Body of pancreas (tissue), 4 donors: ENCODE data around the gene MRTFA. TPM values are rescaled to one million over a fixed set of nuclear protein-coding genes. Genes with fewer than 3 reads are reported as not detected.
A peak's percentile ranks its signal among the peaks of the same experiment; 100 is the strongest.

Experiments used
- ATAC-seq: fragments of 150-250 bp; one replicate; pipeline ENCODE4 v1.9.1; 2016
- DNase-seq, 4 donors: peaks; one replicate each; pipeline ENCODE4 v3.0.0-alpha.2; 2019
- H3K27ac ChIP-seq, 4 donors: fragments of 200-600 bp; sonication (generic); 1 replicate in 3 of 4; 2 replicates in 1 of 4; pipeline versions ENCODE4 v1.5.1 to v1.6.1; 2016 to 2019; ENCODE audit warnings: mild to moderate bottlenecking in 1 of 4, mixed read lengths in 1 of 4, moderate library complexity in 1 of 4
- H3K27me3 ChIP-seq, 2 donors: fragments of 200-600 bp; sonication (generic); one replicate each; pipeline ENCODE4 v1.6.0; 2016; ENCODE audit warnings: mild to moderate bottlenecking in 1 of 2
- H3K36me3 ChIP-seq, 2 donors: fragments of 200-600 bp; sonication (generic); replicated peaks in 1 of 2; 2 replicates each; pipeline ENCODE4 v1.5.1; 2016; ENCODE audit warnings: low read depth in 2 of 2; ENCODE audit not compliant: insufficient read depth in 1 of 2
- H3K4me1 ChIP-seq: fragments of 200-600 bp; sonication (generic); one replicate; pipeline ENCODE4 v1.6.0; 2016
- H3K4me3 ChIP-seq, 2 donors: fragments of 200-600 bp; sonication (generic); 1 replicate in 1 of 2; 2 replicates in 1 of 2; pipeline ENCODE4 v1.5.1; 2016 to 2019
- H3K9me3 ChIP-seq, 3 donors: fragments of 200-600 bp; sonication (generic); 1 replicate in 2 of 3; 2 replicates in 1 of 3; pipeline ENCODE4 v1.5.1; 2016
- POLR2A ChIP-seq, 3 donors: fragments of 450-650 bp; IDR thresholded peaks; one replicate each; pipeline ENCODE4 v1.6.1; 2016; ENCODE audit warnings: antibody characterized with exemption in 3 of 3, mild to moderate bottlenecking in 2 of 3
- WGBS, 2 donors: methylation state at CpG; one replicate each; pipeline ENCODE4 v1.1.5; 2017; 5-methylcytosine and 5-hydroxymethylcytosine counted together
- intact Hi-C: fragments of 100-400 bp; cut with DNase I; formaldehyde crosslinking; loops from one replicate; pipeline ENCODE4 v1.15.1; 2023
- total RNA-seq, 2 donors: library from RNA; depleted of rRNA; stranded (reverse); fragments of >200 nt; gene quantifications; one replicate each; pipeline ENCODE4 v1.1.0, GENCODE V29; 2016
- TF ChIP-seq, protein P1 (sequence below), 7 experiments: fragments of 450-650 bp in 4 of 7; fragments of 200-600 bp in 3 of 7; sonication (generic) in 3 of 7; IDR thresholded peaks; one replicate each; pipeline ENCODE4 v1.5.1; 2016 to 2019; ENCODE audit warnings: antibody characterized with exemption in 7 of 7

MRTFA gene
- total RNA-seq, 2 donors from 2014 or later = 47.0 to 71.5 TPM

DNA sequence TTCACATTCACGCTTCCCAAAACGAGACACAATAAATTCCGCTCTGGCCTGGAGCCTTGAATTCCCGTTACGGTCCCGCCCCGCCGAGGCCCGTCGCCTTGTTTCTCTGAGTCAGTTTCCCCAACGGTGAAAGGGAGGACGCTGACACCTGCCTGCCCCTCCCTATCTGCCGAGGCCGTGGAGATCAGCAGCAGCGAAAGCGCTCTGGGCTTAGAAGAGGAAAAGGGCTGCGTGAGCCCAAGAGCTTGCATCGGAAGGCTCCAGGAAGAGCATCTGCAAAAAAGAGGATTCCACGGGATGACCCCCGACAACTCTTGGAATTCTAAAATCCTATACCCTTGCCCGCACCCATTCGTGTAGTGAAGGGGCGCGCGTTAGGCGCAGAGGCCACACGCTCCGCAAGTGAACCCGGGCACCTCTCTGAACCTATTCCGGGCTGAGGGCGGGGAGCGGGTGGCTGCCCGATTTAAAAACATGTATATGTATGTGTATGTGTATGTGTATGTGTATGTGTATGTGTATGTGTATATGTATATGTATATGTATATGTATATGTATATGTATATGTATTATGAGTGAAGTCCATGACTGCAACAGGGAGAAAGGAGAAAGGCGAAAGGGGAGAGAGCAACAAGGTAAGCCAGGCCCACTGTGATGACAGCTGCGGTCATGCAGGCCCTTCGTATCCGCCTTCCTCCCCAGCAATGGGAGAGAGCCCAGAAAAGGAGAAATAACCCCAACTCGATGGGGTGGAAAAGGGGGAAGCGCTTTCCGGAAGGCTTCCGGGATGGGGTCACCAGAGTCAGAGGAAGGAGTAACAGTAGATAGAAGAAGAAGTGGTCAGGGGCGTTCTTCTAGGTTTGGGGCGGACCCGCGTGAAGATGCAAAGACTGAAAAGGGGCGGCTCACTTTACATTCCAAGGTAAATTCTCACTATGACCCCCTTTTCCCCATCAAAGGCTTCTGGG lies 948 bp upstream of the MRTFA start:
- peak in 2 of 4 donors; percentile 16 to 56 for DNase-seq

DNA sequence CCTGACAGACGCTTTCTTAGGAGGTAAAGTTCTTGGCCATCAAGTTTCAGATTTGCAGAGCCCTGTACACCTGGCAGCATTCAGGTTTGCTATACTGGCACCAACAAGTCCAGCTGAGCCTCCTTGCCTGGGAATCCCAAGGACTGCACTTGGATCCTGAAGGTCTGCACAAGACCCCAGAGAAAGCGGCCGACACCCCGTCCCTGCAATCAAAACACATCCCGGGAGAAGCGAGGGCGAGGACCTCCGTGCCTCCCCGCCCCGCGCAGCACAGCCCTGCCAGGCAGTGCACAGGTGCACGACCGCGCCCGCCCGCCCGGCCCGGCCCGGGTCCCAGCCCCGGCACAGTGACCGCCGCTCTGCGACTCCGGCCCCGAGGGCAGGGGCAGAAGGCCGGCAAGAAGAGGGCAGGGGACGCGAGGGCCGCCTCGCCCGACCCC lies 559 bp downstream of the MRTFA start:
- WGBS, 2 donors = 0 to 1% methylated on average over 1 to 21 of the region's 31 CpGs
- ATAC-seq (peak; percentile 12), DNase-seq (peak in 1 of 4 donors; percentile 13)
- Histone ChIP-seq H3K36me3 (no peaks in the 10 kb centered on the region), H3K27me3 (no peaks in the 10 kb centered on the region), H3K4me3 (peak overlapping the region; percentile 97 to 99), H3K4me1 (peaks cover 28% of the 10 kb centered on the region), H3K27ac (peak overlapping the region; percentile 85 to 95 (median 88)), H3K9me3 (no peaks in the 10 kb centered on the region)
- TF ChIP-seq, protein P1, sequence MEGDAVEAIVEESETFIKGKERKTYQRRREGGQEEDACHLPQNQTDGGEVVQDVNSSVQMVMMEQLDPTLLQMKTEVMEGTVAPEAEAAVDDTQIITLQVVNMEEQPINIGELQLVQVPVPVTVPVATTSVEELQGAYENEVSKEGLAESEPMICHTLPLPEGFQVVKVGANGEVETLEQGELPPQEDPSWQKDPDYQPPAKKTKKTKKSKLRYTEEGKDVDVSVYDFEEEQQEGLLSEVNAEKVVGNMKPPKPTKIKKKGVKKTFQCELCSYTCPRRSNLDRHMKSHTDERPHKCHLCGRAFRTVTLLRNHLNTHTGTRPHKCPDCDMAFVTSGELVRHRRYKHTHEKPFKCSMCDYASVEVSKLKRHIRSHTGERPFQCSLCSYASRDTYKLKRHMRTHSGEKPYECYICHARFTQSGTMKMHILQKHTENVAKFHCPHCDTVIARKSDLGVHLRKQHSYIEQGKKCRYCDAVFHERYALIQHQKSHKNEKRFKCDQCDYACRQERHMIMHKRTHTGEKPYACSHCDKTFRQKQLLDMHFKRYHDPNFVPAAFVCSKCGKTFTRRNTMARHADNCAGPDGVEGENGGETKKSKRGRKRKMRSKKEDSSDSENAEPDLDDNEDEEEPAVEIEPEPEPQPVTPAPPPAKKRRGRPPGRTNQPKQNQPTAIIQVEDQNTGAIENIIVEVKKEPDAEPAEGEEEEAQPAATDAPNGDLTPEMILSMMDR (IDR thresholded peaks at IDR 0.05) = no peak
- no peak for TF ChIP-seq POLR2A (IDR thresholded peaks at IDR 0.05)
- intact Hi-C loops = no loop called here

More for the DNA sequence above, 948 bp upstream of the MRTFA start:
- no peaks in the 10 kb centered on the region for H3K36me3 ChIP-seq
- peak overlapping the region; percentile 85 to 95 (median 90) for H3K27ac ChIP-seq
- WGBS, 2 donors = 20 to 29% methylated on average over 39 to 46 of the region's 46 CpGs
- H3K4me3 ChIP-seq = peak overlapping the region; percentile 30 to 97
- TF ChIP-seq, protein P1 (IDR thresholded peaks at IDR 0.05) = no peak
- TF ChIP-seq POLR2A (IDR thresholded peaks at IDR 0.05) = no peak
- H3K4me1 ChIP-seq = peaks cover 28% of the 10 kb centered on the region
- H3K9me3 ChIP-seq = no peaks in the 10 kb centered on the region
- H3K27me3 ChIP-seq = no peaks in the 10 kb centered on the region
- ATAC-seq = peak; percentile 13
- intact Hi-C loops = no loop called here

DNA sequence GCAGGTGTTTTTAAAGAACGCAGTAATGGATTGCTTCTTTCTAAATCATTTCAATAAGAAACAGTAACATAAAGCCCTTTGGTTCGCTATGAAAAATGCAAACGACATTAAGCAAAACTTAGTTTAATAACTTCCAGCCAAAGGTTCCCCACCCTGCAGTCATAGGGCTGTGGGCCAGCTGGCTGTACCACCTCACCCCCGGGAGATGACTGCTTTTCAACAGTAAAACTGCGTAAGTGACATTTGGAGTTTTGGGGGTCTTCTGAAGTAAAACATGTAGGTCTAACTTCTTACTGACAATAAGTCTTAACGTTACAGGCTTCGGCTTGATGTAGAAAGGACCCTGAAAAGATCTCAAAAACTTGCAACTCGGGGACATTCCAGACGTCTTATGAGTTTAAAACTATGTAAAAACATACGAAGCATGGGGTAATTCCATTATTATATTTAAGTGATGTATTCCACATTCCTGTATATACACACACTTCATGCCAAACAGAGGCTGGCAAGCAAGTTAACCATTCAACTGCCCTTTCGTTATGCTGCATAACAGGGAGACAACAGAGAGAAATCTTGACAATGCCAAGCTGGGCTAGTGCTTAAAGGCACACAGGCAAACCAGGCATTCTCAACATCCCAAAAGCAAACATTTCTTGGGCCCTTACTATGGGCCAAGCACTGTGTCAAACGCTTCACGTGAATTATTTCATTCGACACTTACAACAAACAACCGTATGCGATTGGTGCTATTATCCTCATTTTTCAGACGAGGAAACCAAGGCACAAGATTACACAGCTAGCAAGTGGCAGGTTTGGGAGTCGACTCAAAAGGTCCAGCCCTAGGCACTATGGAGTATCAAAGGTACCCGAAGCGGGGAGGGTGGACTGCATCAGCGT lies 1.2 kb downstream of the MRTFA start:
- Histone ChIP-seq H3K27ac (peak overlapping the region; percentile 11 to 95 (median 87)), H3K9me3 (no peaks in the 10 kb centered on the region), H3K36me3 (no peaks in the 10 kb centered on the region), H3K27me3 (no peaks in the 10 kb centered on the region), H3K4me1 (peaks cover 28% of the 10 kb centered on the region), H3K4me3 (peak overlapping the region; percentile 97 to 99)
- intact Hi-C loops = no loop called here
- ATAC-seq (no peak), DNase-seq (peak in 1 of 4 donors; percentile 5)
- 15 to 20% methylated on average over 15 to 21 of the region's 21 CpGs for whole genome bisulfite sequencing, 2 donors
- no peak for TF ChIP-seq POLR2A (IDR thresholded peaks at IDR 0.05)
- TF ChIP-seq, protein P1 (IDR thresholded peaks at IDR 0.05) = no peak

DNA sequence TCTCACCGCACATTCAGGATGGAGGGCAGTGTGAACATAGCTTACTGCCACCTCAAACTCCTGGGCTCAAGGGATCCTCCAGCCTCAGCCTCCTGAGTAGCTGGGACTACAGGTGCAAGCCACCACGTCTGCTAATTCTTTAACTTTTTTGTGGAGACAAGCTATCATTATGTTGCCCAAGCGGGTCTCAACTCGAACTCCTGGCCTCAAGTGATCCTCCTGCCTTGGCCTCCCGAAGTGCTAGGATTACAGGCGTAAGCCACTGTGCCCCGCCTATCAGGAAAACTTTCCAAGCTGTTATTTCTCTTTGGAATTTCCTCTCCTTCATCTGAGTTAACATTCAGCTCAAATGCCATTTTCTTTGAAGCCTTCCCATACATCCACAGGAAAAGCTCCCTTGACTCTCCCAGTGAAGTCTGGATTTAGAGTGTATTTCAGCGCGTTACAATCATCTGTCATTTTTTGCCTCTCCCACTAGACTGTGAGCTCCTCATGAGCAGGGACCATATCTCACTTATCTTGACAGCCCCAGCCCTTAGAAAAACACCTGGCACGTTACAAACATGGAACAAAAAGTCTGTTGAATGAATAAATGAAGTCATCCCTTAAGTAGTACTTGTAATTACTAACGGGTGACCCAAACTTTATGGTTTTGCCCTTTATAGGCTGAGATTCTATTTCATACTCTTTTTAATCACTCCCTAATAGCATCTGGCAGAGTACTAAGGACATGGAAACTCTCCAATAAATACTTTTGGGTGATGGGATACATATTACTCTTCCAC lies 2.2 kb downstream of the MRTFA start:
- TF ChIP-seq, protein P1 (IDR thresholded peaks at IDR 0.05) = no peak
- no peak for TF ChIP-seq POLR2A (IDR thresholded peaks at IDR 0.05)
- H3K27ac ChIP-seq = peak overlapping the region in 1 of 4 donors; percentile 95
- DNase-seq (no peak), ATAC-seq (no peak)
- intact Hi-C loops = no loop called here
- no peaks in the 10 kb centered on the region for H3K27me3 ChIP-seq
- no peak overlapping the region for H3K4me3 ChIP-seq
- H3K9me3 ChIP-seq = no peaks in the 10 kb centered on the region
- H3K4me1 ChIP-seq = peaks cover 28% of the 10 kb centered on the region
- 64 to 67% methylated on average over 11 of the region's 11 CpGs for WGBS, 2 donors
- H3K36me3 ChIP-seq = no peaks in the 10 kb centered on the region
